Measurements from ENCODE around the gene MFAP5.

The MFAP5 gene

GRCh38 chr12:8662593-8662992 lies at the start of gene MFAP5:
Gene MFAP5 (minus strand): TSS chr12:8662826. CDS start chr12:8662104, 722 bp downstream.
- no peak for DNase-seq (ENCODE audit: low read depth)

- peak; percentile 5 for DNase-seq (ENCODE audit: low read depth)
These were observed 46.7 kb upstream of the MFAP5 start for GRCh38 chr12:8709124-8709830.

GRCh38 chr12:8702159-8702558 lies 39.5 kb upstream of the MFAP5 start:
- no peak for DNase-seq (ENCODE audit: low read depth)

GRCh38 chr12:8701046-8701660 lies 38.5 kb upstream of the MFAP5 start:
- DNase-seq (ENCODE audit: low read depth) = no peak

GRCh38 chr12:8699714-8700113 lies 37.1 kb upstream of the MFAP5 start:
- no peak for DNase-seq (ENCODE audit: low read depth)

- DNase-seq (ENCODE audit: low read depth) = peak; percentile 66
These were observed 36.3 kb upstream of the MFAP5 start for GRCh38 chr12:8698879-8699278.

- DNase-seq (ENCODE audit: low read depth) = peak; percentile 72
These were observed 35.7 kb upstream of the MFAP5 start for GRCh38 chr12:8698132-8698851.

- DNase-seq (ENCODE audit: low read depth) = peak; percentile 84
These were observed 35.0 kb upstream of the MFAP5 start, which contains the start of gene RIMKLB for GRCh38 chr12:8697476-8698131. Gene RIMKLB (plus strand): TSS chr12:8697991. CDS start chr12:8713867, 15,876 bp downstream.

- DNase-seq (ENCODE audit: low read depth) = peak; percentile 44
These were observed 34.5 kb upstream of the MFAP5 start for GRCh38 chr12:8697120-8697475.

GRCh38 chr12:8696442-8697090 lies 33.9 kb upstream of the MFAP5 start:
- DNase-seq (ENCODE audit: low read depth) = no peak

GRCh38 chr12:8695116-8695515 lies 32.5 kb upstream of the MFAP5 start:
- no peak for DNase-seq (ENCODE audit: low read depth)

- DNase-seq (ENCODE audit: low read depth) = no peak
These were observed 29.9 kb upstream of the MFAP5 start for GRCh38 chr12:8692573-8692972.

- DNase-seq (ENCODE audit: low read depth) = no peak
These were observed 27.1 kb upstream of the MFAP5 start for GRCh38 chr12:8689681-8690080.

GRCh38 chr12:8687846-8688601 lies 25.4 kb upstream of the MFAP5 start:
- DNase-seq (ENCODE audit: low read depth) = peak; percentile 64

GRCh38 chr12:8685051-8685450 lies 22.4 kb upstream of the MFAP5 start:
- no peak for DNase-seq (ENCODE audit: low read depth)

GRCh38 chr12:8681129-8681884 lies 18.7 kb upstream of the MFAP5 start:
- no peak for DNase-seq (ENCODE audit: low read depth)

GRCh38 chr12:8680533-8680932 lies 17.9 kb upstream of the MFAP5 start:
- no peak for DNase-seq (ENCODE audit: low read depth)

GRCh38 chr12:8678661-8679111 lies 16.1 kb upstream of the MFAP5 start:
- DNase-seq (ENCODE audit: low read depth) = no peak

GRCh38 chr12:8677362-8677761 lies 14.7 kb upstream of the MFAP5 start:
- no peak for DNase-seq (ENCODE audit: low read depth)

- DNase-seq (ENCODE audit: low read depth) = no peak
These were observed 14.0 kb upstream of the MFAP5 start for GRCh38 chr12:8676651-8677050.
